Measurements from ENCODE around the gene NLGN4Y. TPM values are rescaled to one million over a fixed set of nuclear protein-coding genes. Genes with fewer than 3 reads are reported as not detected.

NLGN4Y gene
- polyA plus RNA-seq, 1 of the 3 experiments (the other 2 are of a cell fraction) = not detected

DNA sequence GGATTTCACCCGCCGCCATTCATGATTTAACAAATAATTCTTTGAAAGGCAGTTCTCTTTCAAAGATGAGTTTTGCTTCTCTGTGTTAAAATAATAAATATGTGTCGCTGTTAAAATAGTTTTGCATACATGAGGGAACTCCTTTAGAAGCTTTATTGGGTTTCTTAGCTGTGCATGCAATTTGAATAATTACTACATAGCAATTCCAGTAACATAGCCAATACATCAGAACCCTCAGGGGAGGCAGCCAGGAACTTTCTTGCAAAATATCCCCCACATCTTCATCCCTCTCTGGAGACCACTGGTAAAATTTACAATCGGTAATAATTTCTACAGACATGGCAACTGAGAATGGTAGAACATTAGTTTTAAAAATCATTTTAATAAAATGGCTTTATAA is 268.8 kb downstream of the NLGN4Y start:
- Histone ChIP-seq H3K4me2 (no peak overlapping the region), H4K20me1 (ENCODE audit: insufficient read depth) (no peaks in the 10 kb centered on the region), H3K36me3 (replicated peaks in 1 of 2; ENCODE audit: control insufficient read depth in 1 of 2, insufficient read depth in 2 of 2, low read length in 1 of 2) (no peaks in the 10 kb centered on the region), H3K79me2 (ENCODE audit: insufficient read depth) (no peaks in the 10 kb centered on the region), H3K4me1 (ENCODE audit: control insufficient read depth in 1 of 2, insufficient read depth in 2 of 2, low read depth in 1 of 2, low read length in 1 of 2) (no peaks in the 10 kb centered on the region), H3K9me3 (no peaks in the 10 kb centered on the region), H3K9ac (no peak overlapping the region), H3K4me3 (ENCODE audit: low read depth in 2 of 2, low read length in 1 of 2) (no peak overlapping the region), H3K27ac (ENCODE audit: low read depth in 2 of 2, low read length in 1 of 2) (no peak overlapping the region), H2AFZ (ENCODE audit: low read depth) (no peak overlapping the region), H3K27me3 (ENCODE audit: insufficient read depth) (no peaks in the 10 kb centered on the region), H3K9me2 (no peaks in the 10 kb centered on the region), H3F3A (replicated peaks; ENCODE audit: insufficient read depth) (no peaks in the 10 kb centered on the region)
- DNase-seq = no peak
- POLR2A ChIA-PET = no interaction called here
- CTCF ChIA-PET = no interaction called here
- no CpG with 5 or more reads among the region's 4 CpGs for WGBS (ENCODE audit: low lambda C conversion rate)
- no peak for TF ChIP-seq FOSL2 (IDR thresholded peaks at IDR 0.05; ENCODE audit: borderline replicate concordance, low read depth)
- no peak for TF ChIP-seq CHD2 (IDR thresholded peaks at IDR 0.05; ENCODE audit: low read length, partially characterized antibody)
- no peak for TF ChIP-seq GATA2 (CRISPR knock-in tag; IDR thresholded peaks at IDR 0.05)
- TF ChIP-seq TCF12 (IDR thresholded peaks at IDR 0.05) = no peak
- no peak for TF ChIP-seq EP300 (IDR thresholded peaks at IDR 0.05; ENCODE audit: borderline replicate concordance in 1 of 2, low read depth in 1 of 2, low read length in 1 of 2)
- TF ChIP-seq REST (IDR thresholded peaks at IDR 0.05; ENCODE audit: low read depth, low read length) = no peak
- TF ChIP-seq, protein P1, sequence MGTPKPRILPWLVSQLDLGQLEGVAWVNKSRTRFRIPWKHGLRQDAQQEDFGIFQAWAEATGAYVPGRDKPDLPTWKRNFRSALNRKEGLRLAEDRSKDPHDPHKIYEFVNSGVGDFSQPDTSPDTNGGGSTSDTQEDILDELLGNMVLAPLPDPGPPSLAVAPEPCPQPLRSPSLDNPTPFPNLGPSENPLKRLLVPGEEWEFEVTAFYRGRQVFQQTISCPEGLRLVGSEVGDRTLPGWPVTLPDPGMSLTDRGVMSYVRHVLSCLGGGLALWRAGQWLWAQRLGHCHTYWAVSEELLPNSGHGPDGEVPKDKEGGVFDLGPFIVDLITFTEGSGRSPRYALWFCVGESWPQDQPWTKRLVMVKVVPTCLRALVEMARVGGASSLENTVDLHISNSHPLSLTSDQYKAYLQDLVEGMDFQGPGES (IDR thresholded peaks at IDR 0.05; ENCODE audit: low read depth, low read length) = no peak
- no peak for TF ChIP-seq MXI1 (IDR thresholded peaks at IDR 0.05; ENCODE audit: low read depth, low read length)
- TF ChIP-seq NRF1 (IDR thresholded peaks at IDR 0.05; ENCODE audit: low read depth, low read length) = no peak
- no peak for TF ChIP-seq RFX5 (IDR thresholded peaks at IDR 0.05; ENCODE audit: low read length)
- no peak for TF ChIP-seq SIN3A (IDR thresholded peaks at IDR 0.05; ENCODE audit: borderline replicate concordance, low read depth, low read length)
- TF ChIP-seq TEAD4 (IDR thresholded peaks at IDR 0.05; ENCODE audit: borderline replicate concordance, insufficient read depth) = no peak
- no peak for TF ChIP-seq FOXM1 (IDR thresholded peaks at IDR 0.05; ENCODE audit: low read depth)
- TF ChIP-seq, protein P2, sequence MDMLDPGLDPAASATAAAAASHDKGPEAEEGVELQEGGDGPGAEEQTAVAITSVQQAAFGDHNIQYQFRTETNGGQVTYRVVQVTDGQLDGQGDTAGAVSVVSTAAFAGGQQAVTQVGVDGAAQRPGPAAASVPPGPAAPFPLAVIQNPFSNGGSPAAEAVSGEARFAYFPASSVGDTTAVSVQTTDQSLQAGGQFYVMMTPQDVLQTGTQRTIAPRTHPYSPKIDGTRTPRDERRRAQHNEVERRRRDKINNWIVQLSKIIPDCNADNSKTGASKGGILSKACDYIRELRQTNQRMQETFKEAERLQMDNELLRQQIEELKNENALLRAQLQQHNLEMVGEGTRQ (IDR thresholded peaks at IDR 0.05; ENCODE audit: borderline replicate concordance, low read depth, low read length) = no peak
- TF ChIP-seq SMC3 (IDR thresholded peaks at IDR 0.05; ENCODE audit: low read depth, low read length) = no peak
- TF ChIP-seq JUND (IDR thresholded peaks at IDR 0.05) = no peak
- no peak for TF ChIP-seq POLR2AphosphoS5 (IDR thresholded peaks at IDR 0.05; ENCODE audit: low read depth, low read length)
- TF ChIP-seq RAD21 (IDR thresholded peaks at IDR 0.05; ENCODE audit: low read length) = no peak
